ENCODE data around the gene SNX22.

Gene SNX22

DNA sequence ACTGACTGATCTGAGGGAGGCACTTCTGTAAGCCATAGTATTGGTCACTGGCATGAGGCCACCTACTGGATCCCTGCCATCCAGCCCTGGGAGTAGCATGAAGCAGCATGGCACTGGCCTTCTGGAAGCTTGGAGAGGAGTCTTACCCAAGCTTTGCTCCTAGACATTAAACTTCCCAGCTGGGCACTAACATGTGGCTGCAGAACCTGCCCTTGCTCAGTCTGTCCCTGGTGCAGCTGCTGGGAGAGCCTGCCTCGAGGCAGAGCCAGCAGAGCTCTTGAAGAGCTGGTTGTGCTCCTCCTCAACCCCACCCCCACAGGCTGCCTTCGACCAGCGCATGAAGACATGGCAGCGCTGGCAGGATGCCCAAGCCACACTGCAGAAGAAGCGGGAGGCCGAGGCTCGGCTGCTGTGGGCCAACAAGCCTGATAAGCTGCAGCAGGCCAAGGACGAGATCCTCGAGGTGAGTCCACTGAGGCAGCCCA is 17.1 kb upstream of the SNX22 start:
- no peak for DNase-seq (ENCODE audit: low read depth in 2 of 2)

- no peak for DNase-seq (ENCODE audit: low read depth in 2 of 2)
Observed at GRCh38 chr15:64136347-64136746, 15.2 kb upstream of the SNX22 start.

DNA sequence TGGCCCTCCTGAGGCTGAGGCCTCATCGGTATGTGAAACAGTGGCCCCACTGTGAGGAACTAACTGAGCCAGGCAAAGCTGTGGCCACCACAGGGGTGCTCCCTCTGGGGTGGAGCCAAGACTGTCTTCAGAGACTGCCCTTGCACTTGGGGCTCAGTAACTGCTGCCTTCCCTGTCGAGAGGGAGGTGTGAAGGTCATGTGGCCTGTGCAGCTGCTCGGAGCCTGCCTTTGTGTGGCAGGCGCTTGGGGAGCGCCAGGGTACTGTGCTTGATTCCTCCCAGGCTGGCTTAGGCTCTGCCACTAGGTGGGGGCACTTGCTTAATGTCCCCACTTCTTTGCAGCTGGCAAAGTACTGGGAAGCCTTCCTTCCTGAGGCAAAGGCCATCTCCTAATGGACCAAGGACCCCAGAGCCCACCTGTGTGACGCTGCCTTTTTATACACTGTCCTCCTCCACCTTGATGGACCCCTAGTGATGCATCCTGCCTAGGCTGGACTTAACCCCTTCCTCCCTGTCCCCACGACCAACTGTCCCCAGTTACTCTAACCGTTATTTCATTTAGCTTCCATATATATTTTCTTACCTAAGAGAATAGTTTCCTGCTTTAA is 14.2 kb upstream of the SNX22 start:
- DNase-seq (ENCODE audit: low read depth in 2 of 2): no peak

DNA sequence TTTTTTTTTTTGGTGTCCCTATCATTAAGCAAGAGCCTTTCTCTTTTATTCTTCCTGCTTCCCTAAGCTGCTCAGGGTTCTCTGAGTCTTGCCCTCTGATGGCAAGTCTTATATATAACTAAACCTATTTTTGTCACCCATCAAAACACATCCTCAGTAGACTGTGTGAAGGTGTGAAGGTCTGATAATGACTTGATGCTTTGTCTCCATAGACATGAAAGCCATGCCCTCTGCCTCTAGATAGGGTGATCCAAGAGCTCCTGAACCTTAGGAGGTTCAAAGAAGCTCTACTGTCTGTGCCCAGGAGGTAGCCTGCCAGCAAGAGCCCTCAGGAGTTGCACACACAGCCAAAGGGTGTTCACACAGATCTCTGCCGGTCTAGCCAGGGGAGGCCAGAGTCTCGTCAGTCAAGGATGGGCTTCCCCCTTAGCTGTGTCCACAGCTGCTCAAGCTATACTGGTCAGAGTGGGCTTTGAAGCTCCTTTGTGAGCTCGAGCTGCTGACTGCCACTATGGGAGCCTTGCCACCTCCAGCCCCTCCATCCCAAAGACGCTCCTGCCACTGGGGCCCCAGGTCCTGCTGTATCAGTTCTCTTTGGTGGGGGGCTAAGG is 13.1 kb upstream of the SNX22 start:
- DNase-seq (ENCODE audit: low read depth in 2 of 2): no peak

DNA sequence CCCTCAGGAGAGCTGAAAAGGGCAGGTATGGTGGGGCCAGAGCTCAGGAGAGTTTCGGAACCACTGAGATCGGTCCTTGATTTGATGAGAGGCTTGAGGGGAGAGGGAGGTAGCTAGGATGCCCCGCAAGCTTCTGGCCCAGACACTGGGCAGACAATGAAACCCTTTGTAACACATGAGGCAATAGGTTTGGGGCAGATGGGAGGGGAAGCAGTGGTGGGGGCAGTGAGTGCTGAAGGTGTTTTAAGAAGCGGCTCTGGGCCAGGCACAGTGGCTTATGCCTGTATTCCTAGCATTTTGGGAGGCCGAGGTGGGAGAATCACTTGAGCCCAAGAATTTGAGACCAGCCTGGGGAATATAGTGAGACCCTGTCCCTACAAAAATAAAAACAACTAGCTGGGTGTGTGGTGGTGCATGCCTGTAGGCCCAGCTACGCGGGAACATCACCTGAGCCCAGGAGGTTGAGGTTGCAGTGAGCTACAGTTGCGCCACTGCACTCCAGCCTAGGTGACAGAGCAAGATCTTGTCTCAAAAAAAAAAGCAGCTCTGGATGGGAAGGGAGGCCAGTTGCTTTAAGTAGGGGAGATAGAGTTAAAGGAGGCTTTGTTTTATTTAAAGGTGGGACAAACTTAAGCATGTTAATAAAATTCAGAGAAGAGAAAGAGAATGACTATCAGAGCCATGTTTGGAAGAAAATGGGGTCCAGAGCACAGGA is 9.6 kb upstream of the SNX22 start:
- no peak for DNase-seq (ENCODE audit: low read depth in 2 of 2)

GRCh38 chr15:64143276-64143675 is 8.3 kb upstream of the SNX22 start:
- DNase-seq (ENCODE audit: low read depth in 2 of 2): no peak

DNA sequence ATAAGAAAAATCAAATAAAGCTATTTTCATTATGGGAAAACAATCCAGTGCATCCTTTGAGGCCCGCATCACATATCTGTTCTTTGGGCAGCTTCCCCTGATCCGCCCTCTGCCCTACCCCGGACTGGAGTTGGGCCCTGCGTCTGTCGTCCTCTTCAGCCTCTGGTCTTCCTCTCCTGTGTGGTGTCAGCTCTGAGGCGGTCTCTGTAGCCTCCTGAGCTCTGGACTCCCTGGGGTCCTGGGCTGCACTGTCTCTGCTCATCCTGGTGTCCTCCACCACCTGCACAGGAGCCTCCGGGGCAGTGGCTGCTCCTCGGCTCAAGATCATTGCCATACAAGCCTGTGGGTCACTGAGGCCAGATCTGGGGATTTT is 7.4 kb upstream of the SNX22 start:
- no peak for DNase-seq (ENCODE audit: low read depth in 2 of 2)

DNA sequence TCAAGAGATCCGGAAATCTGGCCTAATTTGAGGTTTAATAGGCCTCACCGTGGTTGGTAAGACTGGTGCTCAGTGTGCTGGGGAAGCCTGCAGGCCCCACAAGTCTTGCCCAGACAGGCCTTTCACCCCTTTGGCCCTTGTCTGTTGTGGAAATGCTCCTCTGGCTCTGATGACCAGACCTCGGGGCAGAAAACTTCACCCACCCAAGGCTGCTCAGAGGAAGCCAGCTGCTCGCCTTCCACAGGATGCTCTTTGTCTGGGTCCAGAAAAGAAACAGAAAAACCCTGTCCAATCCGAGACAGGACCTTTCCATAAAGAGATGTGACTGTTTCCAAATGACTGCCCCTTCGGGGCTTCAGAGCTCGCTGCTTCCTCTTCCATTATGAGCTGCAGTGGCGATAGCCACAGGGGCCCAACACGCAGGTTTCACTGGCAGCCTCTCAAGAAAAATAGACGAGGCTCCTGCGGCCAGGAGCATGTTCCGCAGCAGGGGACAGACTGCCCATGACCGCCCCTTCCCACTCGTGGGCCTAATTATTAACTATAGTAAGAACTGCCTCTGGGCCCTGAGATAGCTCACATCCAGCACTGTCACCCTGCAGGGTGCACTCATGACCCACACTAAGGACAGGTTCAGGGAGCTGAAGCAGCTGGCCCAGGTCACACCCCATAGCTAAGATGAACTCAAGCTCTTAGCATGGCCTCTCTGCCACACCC is 6.8 kb upstream of the SNX22 start:
- DNase-seq (ENCODE audit: low read depth in 2 of 2): no peak

DNA sequence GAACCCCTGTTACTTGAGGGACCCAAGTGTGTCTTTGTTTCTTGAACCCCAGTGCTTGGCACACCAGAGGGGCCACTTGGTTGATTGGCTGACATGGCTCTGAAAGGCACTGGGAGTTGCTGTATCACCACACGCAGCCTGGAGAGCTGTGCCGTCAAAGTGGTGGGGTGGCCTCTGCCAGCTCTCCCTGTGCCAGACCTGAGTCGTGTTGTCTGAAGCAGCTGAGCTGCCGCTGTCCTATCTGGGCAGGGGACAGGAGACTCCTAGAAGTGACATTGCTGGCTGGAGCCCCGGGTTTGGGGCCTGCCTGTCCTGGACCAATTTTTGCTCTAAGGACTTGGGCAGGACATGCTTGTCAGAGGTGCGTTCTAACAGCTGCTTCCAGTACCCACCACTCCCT is 5.5 kb upstream of the SNX22 start:
- DNase-seq (ENCODE audit: low read depth in 2 of 2): no peak

GRCh38 chr15:64146520-64146884 is 5.0 kb upstream of the SNX22 start:
- no peak for DNase-seq (ENCODE audit: low read depth in 2 of 2)

- no peak for DNase-seq (ENCODE audit: low read depth in 2 of 2)
Observed at GRCh38 chr15:64146885-64147681, 4.4 kb upstream of the SNX22 start.

DNA sequence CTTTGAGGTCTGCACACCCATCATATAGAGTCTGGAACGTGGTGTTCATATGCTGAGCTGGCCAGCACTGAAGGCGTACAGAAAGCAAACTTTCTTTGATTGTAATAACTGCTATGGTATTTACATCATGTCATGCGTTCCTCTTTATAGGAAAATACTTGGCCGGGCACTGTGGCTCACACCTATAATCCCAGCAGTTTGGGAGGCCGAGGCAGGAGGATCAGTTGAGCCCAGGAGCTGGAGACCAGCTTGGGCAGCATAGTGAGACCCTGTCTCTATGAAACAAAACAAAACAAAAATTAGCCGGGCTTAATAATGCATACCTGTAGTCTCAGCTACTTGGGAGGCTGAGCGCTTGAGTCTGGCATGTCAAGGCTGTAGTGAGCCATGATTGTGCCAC is 3.4 kb upstream of the SNX22 start:
- DNase-seq (ENCODE audit: low read depth in 2 of 2): no peak

GRCh38 chr15:64148581-64148980 is 3.0 kb upstream of the SNX22 start:
- no peak for DNase-seq (ENCODE audit: low read depth in 2 of 2)

DNA sequence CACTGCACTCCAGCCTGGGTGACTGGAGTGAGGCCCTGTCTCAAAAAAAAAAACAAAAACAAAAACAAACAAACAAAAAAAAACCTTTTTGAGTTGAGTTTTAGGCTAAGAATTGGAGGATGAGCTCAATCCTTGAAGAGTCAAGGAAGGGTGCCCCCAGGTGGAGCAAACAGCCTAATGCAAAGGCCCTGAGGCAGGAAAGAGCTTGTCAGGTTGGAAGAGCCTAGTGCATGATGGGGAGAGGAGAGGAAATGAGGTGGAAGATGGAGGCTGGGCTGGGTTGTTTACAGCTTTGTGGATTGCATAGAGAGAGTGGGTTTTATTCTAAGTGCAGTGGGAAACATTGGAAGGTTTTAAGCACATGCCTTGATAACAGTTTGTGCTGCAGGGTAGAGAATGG is 2.1 kb upstream of the SNX22 start:
- DNase-seq (ENCODE audit: low read depth in 2 of 2): no peak

GRCh38 chr15:64149893-64150578 is 1.5 kb upstream of the SNX22 start:
- DNase-seq (ENCODE audit: low read depth in 2 of 2): no peak

DNA sequence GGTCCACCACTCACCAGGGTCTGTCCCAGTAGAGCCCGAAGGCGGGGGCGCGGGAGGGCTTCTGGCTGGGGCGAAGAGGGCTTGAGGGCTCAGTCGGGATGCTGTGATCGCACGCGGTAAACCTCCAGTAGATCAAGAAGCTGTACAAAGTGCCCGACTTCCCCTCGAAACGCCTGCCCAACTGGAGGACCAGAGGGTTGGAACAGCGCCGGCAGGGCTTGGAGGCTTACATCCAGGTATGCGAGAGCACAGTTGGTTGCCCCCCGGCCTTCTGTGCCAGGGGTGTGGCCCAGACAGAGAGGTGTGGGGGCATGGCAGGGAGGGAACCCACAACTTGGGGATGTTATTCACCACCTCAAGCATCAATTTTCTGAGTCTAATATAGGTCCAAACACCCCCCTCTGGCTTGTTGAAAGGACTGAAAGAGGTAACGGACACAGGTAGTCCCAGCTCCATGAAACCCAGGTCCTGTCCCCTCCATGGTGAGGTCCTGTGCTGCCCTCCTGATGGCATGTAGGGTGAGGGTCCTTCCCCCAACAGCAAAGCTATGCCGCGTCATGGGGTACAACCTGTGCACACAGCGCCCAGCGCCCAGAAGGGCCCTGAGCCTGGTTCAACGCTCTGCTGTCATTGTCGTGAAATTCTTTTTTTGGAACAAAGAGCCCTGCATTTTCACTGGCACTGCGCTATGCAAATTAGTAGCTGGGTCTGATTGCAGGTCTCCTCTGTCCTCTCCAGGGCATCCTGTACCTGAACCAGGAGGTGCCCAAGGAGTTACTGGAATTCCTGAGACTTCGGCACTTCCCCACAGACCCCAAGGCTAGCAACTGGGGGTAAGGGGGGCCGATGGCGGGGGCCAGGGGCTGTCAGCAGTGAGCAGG is 1.2 kb downstream of the SNX22 start:
- DNase-seq (ENCODE audit: low read depth in 2 of 2): no peak

- DNase-seq (ENCODE audit: low read depth in 2 of 2): peak; percentile 83 to 94
Observed at GRCh38 chr15:64153480-64154367, 2.2 kb downstream of the SNX22 start.

GRCh38 chr15:64155802-64156651 is 4.5 kb downstream of the SNX22 start:
- DNase-seq (ENCODE audit: low read depth in 2 of 2): no peak
